Inflammatory macrophage treated with lipopolysaccharide for 1 hour (primary cell): ENCODE measurements around the gene CNTLN.
"Not testable (repeated sequence)": the region's sequence is repeated elsewhere in the genome, so short reads cannot be mapped to it uniquely, and the experiment has no call there.

Experiments used
- DNase-seq, 2 donors: peaks; one replicate each; pipeline ENCODE4 v3.0.0-alpha.2; 2020 to 2022

CNTLN gene

GRCh38 chr9:17315341-17315740 is 180.5 kb downstream of the CNTLN start:
- no peak for DNase-seq

DNA sequence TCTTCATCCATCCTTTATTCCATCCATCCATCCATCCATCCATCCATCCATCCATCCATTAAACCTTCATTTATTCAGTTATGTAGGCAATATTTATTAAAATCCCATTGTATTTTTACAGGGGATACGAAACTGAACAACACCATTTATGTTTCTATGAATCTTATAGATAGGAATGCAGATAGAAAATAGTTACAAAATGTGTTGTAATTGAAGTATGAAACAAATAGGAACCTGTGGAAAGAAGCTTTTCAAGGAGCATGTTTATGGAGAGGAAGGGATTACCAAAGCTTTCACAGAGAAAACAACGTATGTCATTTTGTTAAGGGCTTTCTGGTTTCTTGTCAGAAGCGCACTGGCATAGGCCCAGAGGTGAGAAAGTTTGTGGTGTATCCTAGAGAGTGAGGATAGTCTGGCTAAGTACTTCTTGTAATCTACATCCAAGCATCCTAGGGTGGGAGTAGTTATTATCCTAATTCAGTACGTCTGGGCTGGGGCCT is 184.0 kb downstream of the CNTLN start:
- DNase-seq: no peak

DNA sequence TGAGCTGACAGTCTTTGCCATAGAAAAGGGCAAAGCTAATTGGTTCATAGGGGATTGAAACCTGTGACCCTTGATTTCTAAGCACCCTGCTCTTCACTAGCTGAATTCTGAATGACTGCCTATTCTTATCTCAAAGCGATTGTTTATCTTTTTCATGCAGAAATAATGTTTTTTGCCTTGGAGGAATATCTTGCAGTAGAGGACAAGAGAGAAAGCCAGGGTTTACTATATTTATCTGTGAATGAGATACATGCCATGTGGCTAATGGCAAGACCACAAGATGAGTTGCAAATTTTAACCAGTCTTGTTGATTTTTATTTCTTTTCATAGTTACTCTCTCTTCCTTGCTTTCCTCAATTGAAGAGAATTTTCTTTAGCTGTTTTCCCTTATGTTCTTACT is 185.0 kb downstream of the CNTLN start:
- DNase-seq: no peak

DNA sequence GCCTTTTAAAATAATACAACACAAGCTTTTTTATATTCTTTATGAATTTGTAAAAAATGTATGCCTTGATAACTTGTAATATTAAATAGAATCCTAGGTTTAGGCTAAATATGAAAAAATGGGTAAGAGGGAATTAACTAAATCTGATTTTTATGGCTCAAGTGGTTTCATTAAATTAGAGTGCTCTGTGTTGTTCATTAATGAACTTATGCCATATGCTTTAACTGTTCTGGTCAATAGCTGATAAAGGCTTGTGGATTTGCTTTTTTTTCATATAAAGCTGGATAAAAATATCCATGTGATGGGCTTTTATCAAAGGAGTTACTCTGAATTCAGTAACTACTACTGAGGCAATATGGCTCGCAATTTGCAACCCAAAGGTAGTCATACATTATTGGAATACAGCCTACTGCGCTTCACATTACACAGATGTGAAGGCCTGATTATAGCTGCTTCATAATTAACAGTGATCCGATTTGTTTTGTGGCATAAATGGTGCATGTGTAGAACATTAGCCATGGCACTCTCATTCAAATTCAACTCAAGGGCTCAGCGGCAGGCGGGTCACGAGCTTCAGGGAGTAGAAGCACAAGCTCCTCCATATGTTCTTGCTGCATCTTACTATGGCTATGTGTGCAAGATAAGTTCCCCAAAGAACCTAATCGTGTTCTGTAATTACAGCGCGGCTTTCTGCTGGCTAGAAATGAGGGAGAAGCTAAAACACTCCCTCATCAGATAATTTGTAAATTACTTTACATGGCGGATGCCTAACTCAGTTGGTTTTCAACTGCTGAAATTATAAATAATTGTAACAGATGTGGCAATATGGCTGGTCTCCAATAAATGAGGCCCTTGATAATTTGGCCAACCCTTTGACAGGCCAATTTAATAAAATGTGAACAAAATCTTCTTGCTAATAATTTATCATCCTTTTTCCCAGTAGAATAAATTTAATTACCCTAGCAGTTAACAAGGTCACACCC is 188.3 kb downstream of the CNTLN start:
- DNase-seq: no peak

GRCh38 chr9:17328331-17328730 is 193.5 kb downstream of the CNTLN start:
- no peak for DNase-seq

DNA sequence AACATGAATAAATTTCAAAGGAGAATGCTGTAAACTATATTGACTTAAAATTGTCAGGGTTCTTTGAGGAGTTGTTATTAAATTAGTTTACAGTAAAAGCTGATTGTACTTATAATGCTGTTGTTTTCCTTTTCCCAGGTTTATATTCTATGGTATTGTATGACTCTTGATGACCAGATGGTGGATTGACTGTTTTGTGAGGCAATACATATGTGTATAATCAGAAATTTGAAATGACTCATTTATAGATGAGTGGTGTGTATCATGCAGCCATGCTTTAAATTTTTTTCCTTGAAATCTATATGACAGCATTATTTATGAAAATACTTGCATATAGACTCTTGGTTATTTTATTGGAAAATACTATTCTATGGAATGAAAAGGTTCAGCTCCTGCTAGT is 195.3 kb downstream of the CNTLN start:
- DNase-seq: no peak

DNA sequence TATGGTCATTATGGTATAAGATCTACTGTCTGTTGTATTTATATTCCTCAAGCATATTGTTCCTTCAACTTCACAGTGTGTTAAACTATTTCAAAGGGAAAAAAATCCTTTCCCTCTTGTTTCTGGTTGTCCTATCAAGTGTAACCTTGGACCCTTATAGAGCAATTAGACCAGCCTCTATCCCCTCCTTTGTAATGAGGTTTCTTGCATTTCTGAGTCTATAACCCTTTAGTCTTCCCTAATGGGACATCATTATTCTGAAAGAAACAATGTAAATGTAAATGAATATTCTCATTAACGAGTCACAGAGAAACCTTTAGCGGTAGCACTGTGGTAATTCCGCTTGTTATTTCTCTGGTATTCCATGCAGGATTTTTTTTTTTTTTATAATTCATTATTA is 197.3 kb downstream of the CNTLN start:
- DNase-seq: no peak

GRCh38 chr9:17339156-17339555 is 204.3 kb downstream of the CNTLN start:
- no peak for DNase-seq

DNA sequence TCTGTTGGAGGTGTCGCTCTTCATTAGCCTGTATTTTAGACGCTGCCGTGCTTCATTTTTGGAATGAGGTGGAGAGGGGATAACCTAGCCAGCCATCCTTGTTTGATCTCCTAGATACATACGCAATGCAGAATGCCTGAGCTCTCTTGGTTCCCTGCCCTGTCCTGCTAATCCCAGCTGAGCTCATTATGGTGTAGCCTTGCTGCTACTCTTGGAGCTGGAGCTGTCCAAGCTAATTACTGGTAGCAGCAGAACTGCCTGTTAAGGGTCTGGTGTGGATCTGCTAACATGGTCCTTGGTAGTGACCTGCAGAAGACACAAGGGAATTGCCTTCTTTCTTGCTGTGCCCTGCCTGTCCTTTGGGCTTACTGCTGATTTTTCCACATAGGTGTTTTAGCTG is 207.9 kb downstream of the CNTLN start:
- DNase-seq: no peak

- no peak for DNase-seq
Observed at GRCh38 chr9:17349831-17350230, 215.0 kb downstream of the CNTLN start.

DNA sequence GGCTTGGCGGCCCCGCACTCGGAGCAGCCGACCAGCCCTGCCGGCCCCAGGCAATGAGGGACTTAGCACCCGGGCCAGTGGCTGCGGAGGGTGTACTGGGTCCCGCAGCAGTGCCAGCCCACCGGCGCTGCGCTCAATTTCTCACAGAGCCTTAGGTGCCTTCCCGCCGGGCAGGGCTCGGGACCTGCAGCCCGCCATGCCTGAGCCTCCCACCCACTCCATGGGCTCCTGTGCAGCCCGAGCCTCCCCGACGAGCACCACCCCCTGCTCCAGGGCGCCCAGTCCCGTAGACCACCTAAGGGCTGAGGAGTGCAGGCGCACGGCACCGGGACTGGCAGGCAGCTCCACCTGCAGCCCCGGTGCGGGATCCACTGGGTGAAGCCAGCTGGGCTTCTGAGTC is 219.2 kb downstream of the CNTLN start:
- DNase-seq: not testable (repeated sequence)

GRCh38 chr9:17361378-17361777 is 226.5 kb downstream of the CNTLN start:
- DNase-seq: no peak

DNA sequence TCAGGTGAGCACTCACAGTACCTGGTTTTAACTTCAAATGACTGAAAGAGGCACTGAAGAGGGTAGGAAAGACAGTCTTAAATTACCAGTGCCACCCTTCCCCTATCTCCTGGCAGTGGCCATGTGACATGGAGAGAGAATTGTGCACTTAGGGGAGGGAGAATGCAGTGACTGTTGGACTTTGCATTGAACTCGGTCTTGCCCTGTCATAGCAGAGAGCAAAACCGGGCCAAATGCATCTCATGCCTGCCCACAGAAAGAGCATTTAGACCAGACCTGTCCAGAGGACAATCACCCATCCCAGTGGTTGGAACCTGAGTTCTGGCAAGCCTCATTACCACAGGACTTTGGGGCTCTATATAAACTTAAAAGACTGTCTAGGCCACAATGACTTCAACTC is 232.2 kb downstream of the CNTLN start:
- no peak for DNase-seq

DNA sequence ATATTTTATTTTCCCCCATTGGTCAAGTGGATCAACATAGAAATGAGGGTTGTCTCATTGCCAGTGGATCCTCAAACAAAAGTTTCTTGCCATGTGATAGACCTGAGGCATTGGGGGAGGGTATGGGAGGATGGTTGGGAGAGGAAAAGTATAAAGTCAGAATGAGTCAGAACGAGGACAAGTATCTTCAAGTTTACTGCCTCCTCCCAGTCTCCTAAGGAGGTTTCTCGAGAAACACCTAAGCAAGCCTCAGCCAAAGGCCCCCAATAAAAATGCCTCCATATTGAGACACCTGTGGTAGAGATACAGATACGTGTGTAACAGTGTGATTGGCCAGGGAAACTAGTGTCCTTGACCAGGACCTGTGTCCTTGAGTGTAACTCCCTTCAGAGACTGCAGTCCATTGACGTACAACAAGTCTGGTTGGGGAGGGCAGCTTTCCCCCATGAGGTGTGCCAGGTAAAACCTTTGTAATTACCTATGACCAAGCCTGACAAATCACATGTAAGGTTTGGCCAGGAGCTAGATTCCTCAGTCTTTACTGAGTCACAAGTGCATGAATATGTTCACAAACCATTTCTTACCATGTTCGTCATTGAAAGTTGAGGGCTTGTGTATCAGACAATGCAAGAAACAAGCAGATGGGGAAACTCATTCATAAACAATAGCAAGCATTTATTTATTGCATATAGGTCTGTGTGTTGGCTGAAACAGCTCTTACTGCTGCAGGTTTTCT is 245.5 kb downstream of the CNTLN start:
- DNase-seq: no peak

GRCh38 chr9:17387565-17387964 is 252.7 kb downstream of the CNTLN start:
- DNase-seq: no peak

GRCh38 chr9:17389026-17389425 is 254.2 kb downstream of the CNTLN start:
- no peak for DNase-seq

DNA sequence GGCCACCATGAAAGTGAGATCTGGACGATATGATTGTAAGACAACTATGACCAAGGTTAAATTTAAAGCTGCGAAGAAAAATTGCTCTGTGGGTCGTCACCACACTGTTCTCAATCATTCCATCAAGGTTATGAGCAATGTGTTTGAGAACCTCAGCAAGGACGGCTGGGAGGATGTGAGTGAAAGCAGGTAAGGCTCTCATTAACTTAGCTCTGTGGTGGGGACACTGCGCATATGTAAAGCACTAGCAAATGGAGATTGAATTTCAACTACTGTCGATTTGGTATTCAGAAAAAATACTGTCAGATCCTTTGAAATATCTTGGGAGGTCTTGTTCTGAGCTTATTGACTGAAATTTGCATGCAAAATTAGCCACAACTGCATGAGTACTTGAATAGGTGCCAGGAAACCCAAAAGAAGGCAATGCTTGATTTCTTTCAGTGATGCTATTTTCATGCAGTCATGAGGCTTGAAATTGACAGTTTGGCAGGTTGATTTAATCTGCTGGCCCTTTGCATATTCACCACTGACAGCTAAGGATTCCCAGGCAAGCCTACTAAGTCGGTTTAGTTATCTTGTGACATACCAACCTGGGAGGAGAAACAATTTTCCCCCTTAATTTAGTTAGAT is 260.2 kb downstream of the CNTLN start:
- no peak for DNase-seq

DNA sequence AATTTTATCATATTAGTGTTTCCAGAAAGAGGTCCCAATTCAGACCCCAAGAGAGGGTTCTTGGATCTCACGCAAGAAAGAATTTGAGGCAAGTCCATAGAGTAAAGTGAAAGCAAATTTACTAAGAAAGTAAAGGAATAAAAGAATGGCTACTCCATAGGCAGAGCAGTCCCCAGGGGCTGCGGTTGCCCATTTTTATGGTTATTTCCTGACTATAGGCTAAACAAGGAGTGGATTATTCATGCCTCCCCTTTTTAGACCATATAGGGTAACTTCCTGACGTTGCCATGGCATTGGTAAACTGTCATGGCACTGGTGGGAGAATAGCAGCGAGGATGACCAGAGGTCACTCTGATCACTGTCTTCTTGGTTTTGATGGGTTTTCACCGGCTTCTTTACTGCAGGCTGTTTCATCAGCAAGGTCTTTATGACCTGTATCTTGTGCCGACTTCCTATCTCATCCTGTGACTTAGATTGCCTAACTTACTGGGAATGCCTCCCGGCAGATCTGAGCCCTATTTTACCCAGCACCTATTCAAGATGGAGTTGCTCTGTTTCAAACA is 262.4 kb downstream of the CNTLN start:
- not testable (repeated sequence) for DNase-seq

GRCh38 chr9:17398350-17398749 is 263.5 kb downstream of the CNTLN start:
- no peak for DNase-seq

GRCh38 chr9:17401858-17402257 is 267.0 kb downstream of the CNTLN start:
- DNase-seq: no peak

GRCh38 chr9:17402309-17402708 is 267.5 kb downstream of the CNTLN start:
- peak in 1 of 2 donors; percentile 12 for DNase-seq

GRCh38 chr9:17403539-17403938 is 268.7 kb downstream of the CNTLN start:
- no peak for DNase-seq

DNA sequence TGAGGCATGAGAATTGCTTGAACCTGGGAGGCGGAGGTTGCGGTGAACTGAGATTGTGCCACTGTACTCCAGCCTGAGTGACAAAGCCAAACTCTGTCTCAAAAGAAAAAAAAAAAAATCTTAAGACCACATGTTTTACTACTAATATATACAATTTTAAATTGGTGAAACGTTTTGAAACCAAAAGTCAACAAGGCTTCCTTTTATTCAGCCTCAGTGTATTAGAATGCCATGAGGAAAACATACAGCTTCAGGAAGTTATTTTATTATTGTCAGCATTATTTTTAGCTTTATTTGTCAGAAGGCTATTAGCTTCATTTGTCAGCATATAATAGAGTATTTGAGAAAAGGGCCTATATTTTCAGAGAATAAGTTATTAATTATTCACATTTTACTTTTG is 280.1 kb downstream of the CNTLN start:
- no peak for DNase-seq
